Astrocyte of the spinal cord (primary cell): Measurements from ENCODE around the gene LRRC73.
"Not testable (repeated sequence)": the region's sequence is repeated elsewhere in the genome, so short reads cannot be mapped to it uniquely, and the experiment has no call there.

Source experiments
- DNase-seq: peaks from one replicate; pipeline ENCODE4 v3.0.0; 2011; ENCODE audit warnings: low read depth, low spot score
- H3K4me3 ChIP-seq: 2 replicates; pipeline ENCODE4 v1.5.1; 2011; ENCODE audit warnings: low read depth, mild to moderate bottlenecking, low read length, moderate library complexity
- CTCF ChIP-seq: IDR thresholded peaks from 2 replicates; pipeline ENCODE4 v1.5.1; 2012; ENCODE audit warnings: low read depth, mild to moderate bottlenecking, low read length, inconsistent platforms
- in situ Hi-C: cut with HindIII; loops from 2 replicates; pipeline ENCODE4 v1.10.0; 2017; ENCODE audit warnings: low sequenced_read_pairs

The LRRC73 gene, protein sequence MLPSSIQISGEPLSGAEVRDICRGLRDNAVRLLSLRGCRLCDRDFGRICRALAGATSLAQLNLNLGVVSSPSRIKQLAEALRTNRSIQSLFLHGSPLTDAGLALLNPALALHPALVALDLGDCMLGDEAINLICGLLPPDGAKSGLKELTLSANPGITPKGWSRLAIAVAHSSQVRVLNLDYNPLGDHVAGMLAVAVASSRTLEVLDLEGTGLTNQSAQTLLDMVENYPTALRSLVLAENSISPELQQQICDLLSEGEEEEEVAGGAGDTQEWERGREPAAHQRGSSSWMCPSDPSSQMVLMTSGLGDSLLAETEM

GRCh38 chr6:43509984-43510826, at the start of gene LRRC73:
LRRC73 (minus strand) TSS chr6:43510346; CDS start chr6:43509785, 561 bp downstream.
- H3K4me3 ChIP-seq = peak within 1 kb of the TSS; percentile 43
- no peak for TF ChIP-seq CTCF
- in situ Hi-C loops = no loop called here
- DNase-seq = peak; percentile 72

DNA sequence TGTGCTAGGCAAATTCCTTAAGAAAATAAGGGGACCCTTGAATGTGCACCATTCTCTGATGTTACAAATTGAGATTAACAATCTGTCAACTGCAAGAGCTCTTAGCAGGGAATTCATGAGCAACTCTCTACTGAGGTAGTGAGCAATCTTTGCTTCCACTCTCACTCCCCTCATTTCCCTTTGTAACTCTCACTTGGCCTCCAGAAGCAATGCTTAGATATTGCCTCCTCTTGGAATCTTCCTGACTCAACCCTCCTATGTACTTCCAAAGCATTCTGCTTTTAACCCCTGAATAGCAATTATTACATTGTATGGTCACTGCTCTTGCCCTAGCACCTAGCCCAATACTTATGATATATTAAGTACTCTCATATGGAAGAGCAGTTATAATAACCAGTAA, 49.2 kb upstream of the LRRC73 start:
- in situ Hi-C loops = no loop called here
- no peak for TF ChIP-seq CTCF
- DNase-seq = no peak
- H3K4me3 ChIP-seq = no peak overlapping the region

DNA sequence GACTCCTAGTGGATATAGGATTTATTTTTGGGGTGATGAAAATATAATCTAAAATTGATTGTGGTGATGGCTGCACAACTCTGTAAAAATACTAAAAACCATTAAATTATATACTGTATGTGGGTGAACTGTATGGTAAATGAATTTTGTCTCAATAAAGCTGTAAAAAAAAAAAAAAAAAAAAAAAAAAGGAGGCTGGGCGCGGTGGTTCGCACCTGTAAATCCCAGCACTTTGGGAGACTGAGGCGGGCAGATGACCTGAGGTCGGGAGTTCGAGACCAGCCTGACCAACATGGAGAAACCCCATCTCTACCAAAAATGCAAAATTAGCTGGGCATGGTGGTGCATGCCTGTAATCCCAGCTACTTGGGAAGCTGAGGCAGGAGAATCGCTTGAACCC, 47.5 kb upstream of the LRRC73 start:
- DNase-seq, H3K4me3 ChIP-seq, in situ Hi-C loops: not testable (repeated sequence)

DNA sequence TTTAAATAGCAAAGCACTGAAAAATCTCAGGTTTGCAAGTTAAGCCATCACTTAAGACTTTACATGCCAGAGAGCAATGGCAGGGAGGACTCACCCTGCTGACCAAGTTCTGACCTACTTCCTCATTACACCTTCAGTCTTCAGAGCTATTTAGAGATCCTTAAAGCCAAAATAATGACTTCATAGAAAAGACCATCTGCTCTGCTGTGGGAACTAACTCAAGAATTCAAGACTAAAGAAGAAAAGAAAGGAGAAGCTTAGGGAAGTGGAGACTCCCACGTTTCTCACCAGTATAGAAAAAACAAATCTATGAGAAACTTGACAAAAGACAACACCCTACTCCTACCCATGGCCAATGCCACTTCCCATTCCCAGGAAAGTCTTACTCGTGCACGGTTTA, 37.1 kb upstream of the LRRC73 start:
- no peak overlapping the region for H3K4me3 ChIP-seq
- no peak for DNase-seq
- no peak for TF ChIP-seq CTCF
- in situ Hi-C loops = no loop called here

DNA sequence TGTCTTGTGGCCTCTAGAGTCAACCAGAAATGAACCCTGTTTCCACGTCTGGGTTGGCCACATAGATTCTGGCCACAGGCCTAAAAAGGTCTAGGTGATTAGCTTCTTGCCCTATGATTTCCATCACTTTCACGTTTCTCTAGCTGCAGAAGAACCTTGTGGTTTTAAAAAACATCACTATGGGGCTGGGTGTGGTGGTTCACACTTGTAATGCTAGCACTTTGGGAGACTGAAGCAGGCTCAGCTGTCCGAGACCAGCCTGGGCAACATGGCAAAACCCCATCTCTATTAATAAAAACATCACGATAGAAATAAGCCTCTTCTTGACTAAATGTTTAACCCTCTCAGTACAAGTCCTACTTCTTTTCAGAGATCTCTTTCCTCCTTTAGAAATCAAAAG, 34.3 kb upstream of the LRRC73 start:
- no peak overlapping the region for H3K4me3 ChIP-seq
- TF ChIP-seq CTCF = no peak
- DNase-seq = no peak
- in situ Hi-C loops = no loop called here

GRCh38 chr6:43541774-43542471, 31.8 kb upstream of the LRRC73 start:
- no peak overlapping the region for H3K4me3 ChIP-seq
- no peak for DNase-seq
- TF ChIP-seq CTCF = no peak
- in situ Hi-C loops = no loop called here
